Activated naive CD4-positive, alpha-beta T cell treated with Interleukin-2 at 50 U/mL for 16 hours (primary cell): ENCODE measurements around the gene MED13L.

Experiments used
- DNase-seq: peaks from one replicate; pipeline ENCODE4 v3.0.0-alpha.2; 2020

The MED13L gene

GRCh38 chr12:116277467-116278278 lies at the start of gene MED13L:
Gene MED13L, minus strand, starts transcription at chr12:116277693. Its CDS starts 562 bp downstream, at chr12:116277131.
- peak; percentile 87 for DNase-seq

- no peak for DNase-seq
Measured at GRCh38 chr12:116325336-116325664, 47.8 kb upstream of the MED13L start.

- DNase-seq: no peak
Measured at GRCh38 chr12:116324654-116325335, 47.3 kb upstream of the MED13L start.

DNA sequence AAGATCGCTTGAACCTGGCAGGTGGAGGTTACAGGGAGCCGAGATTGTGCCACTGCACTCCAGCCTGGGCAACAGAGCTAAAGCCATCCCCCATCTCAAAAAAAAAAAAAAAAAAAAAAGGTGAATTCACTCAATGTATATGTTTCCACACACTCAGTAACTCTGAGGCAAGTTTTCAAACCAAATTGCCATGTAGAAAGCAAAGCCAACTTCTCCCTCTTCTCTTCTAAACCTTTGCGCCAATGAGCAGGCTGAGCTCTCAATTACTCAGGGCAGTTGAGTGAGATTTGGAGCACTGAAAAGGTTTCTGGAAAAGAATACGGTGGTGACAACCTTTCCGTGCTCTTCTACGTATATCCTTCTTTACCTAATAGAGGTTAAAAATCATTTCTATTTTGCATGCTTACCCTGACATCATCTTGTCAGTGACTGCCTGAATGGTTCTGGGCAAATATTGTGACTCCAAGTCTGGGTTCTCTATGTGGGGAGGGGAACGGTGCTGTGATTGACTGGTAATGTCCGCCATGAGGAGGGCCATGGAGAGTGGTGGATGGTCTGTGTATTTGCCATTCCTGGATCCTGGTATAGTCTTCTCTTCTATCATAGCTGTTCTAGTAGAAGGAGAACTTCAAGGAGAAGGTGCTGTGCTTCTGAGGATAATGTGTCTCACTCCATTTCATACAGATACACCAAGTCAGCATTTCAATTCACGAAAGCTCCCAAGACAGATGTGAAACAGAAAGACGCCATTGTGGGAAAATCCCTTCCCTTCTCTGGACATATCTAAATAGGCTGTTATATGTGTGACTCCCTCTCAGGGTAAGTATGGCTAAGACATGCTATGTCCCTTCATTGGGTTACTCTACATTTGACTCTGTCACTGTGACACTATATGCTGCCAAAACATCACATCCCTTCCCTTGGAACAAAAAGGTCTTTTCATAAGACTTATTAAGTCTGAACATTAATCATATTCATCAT lies 46.2 kb upstream of the MED13L start:
- no peak for DNase-seq

GRCh38 chr12:116321913-116322312 lies 44.4 kb upstream of the MED13L start:
- DNase-seq: no peak

GRCh38 chr12:116320791-116321217 lies 43.3 kb upstream of the MED13L start:
- no peak for DNase-seq

DNA sequence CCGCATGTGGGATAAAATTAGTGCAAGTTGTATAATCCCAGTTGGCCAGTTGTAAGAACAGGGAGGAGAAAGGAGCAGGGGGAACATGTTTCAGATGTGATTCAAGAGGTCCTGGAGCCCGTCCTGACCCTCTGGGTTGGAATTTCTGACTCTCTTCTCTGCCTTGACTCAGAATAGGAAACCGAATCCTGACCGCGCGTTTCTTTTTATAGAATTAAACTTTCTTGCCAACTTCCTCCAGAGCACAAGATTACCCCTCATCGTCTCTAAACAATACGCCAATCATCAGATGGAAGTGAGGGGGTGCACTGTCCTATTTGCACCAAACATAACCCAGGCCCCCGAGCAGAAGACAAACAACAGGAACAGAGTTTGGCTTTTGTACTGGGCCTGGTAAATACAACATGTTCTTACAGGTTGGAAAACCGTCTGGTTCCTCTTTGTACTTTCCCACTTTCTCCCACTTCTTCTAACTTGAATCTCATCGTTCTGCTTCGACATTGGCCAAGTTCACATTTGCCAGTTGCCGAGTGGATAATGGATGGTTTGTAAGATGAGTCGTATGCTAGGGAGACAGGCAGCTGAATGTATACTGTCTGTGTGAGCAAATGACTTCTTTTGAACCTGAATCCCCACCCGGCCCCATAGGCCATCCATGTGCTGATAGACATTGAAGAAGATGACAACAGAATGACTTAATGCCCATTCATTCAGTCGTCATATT lies 42.6 kb upstream of the MED13L start:
- no peak for DNase-seq

DNA sequence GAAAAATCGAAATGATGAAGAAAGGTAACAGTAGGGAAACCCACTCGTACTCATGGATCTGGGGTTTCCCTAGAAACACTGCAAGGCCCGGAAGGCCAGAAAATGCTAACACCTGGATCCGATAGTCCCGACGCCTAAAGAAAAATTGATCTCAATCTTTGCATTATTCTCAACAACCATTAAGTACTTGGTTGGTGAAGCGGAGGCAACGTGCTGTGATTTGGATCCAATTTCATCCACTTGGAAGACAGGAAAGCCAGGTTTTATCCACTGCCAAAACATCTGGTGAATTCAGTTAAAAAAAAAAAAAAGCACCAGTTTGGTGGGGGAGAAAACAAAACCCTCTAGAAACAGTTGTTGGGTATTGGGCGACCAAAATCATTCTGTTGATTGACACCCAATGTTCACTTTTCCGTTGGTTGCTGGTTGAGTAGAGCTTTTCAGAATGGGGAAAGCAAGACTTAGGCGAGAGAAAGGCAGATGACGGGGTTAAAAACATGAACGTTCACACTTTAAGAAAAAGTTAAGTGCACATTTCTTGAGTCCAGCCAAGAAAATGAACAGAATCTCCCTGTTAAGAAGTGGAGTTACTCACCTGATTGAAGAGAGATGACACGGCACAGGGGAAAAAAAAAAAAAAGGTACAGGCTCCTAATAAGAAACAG lies 41.9 kb upstream of the MED13L start:
- DNase-seq: no peak

DNA sequence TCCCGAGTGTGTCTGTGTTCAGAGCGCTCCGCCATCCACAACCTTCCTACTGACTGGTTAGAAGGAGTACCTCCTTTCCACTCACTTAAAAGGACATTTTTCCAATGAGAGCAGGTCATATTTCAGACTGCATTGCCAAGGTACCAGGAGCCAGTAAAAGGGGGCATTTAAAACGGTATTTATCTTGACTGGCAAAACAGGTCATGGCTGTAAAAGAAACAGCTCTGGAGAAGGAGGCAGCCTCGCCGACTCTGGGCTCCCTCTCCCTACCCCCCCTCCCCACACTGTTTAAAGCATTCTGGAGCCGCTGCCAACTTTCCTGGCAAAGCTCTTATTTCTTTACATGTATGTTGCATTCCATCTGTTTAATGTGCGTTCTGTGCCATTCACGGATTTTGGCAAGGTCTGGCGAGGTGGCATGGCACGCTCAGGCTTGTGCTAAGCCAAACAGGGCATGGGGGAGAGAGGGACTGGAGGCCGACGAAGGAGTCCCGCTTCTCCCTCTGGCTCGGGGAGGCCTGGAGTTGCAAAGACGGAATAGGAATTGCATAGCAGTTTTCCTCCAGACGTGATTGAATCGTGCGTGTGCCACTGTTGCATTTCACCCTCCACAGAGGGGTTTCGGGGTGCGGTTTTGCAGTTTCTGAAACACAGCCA lies 41.2 kb upstream of the MED13L start:
- no peak for DNase-seq

DNA sequence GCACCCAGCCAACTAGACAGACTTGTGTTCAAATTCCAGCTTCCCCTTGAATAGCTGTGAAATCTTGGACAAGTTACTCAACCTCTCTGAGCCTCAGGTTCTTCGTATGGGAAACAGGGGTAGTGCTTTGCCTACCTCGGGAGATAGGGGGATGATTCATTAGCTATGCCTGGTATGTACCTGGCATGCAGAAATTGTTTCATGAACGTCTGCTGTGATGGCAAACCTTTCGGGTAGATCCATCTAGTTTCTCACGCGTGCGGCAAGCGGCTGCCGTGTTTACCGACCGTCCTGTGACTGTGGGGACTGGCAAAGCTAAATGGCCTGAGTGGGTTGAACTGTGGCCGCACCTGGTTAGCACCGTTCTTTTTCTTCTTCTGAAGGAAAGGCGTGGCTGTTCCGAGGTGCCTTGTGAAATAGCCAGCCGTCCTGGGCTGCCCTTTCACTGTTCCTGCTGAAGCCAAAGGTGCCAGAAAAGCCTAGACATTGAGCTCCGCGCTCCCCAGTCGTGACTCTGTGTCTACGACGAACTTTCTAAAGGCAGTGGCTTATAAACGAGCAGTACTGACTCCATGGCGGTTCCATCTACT lies 40.6 kb upstream of the MED13L start:
- no peak for DNase-seq

DNA sequence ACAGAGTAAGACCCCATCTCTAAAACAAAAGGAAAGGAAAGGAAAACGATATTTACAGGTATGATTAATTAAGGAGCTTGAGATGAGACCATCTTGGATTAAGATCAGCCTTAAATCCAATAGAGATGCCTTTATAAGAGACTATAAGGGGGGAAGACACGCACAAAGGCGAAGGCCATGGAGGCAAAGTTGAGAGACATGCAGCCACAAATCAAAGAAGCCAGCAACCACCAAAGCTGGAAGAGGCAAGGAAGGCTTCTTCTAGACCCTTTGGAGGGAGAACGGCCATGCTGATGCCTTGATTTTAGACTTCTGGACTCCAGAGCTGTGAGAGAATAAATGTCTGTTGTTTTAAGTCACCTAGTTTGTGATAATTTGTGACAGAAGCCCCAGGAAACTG lies 39.6 kb upstream of the MED13L start:
- no peak for DNase-seq

GRCh38 chr12:116314477-116314876 lies 37.0 kb upstream of the MED13L start:
- DNase-seq: no peak

GRCh38 chr12:116313194-116313927 lies 35.9 kb upstream of the MED13L start:
- DNase-seq: no peak

- no peak for DNase-seq
Measured at GRCh38 chr12:116310082-116310481, 32.6 kb upstream of the MED13L start.

GRCh38 chr12:116309343-116309742 lies 31.9 kb upstream of the MED13L start:
- DNase-seq: no peak

GRCh38 chr12:116308647-116309046 lies 31.2 kb upstream of the MED13L start:
- no peak for DNase-seq

GRCh38 chr12:116306968-116307367 lies 29.5 kb upstream of the MED13L start:
- DNase-seq: no peak

DNA sequence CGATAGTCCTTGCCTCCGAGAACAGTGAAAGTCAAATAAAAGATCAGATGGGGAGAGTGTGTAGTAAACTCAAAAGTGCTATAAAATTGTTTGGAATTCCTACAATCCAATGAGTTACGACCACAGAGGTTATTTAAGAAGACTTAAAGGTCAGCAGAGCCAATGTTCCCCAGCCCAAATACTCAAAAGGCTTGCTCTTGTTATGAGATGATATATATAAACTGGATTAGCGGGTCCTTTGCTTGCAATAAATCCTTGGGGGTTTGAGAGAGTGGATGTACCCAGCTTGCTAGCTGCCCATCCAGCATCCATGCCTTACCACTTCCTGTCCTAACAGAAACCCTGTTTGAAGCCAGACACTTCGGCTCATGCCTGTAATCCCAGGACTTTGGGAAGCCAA lies 29.0 kb upstream of the MED13L start:
- no peak for DNase-seq

GRCh38 chr12:116304621-116305020 lies 27.1 kb upstream of the MED13L start:
- no peak for DNase-seq

GRCh38 chr12:116303929-116304328 lies 26.4 kb upstream of the MED13L start:
- DNase-seq: no peak
